IgD-negative memory B cell (primary cell): Measurements from ENCODE around the gene LY6G6D. TPM values are rescaled to one million over a fixed set of nuclear protein-coding genes. Genes with fewer than 3 reads are reported as not detected.
A peak's percentile ranks its signal among the peaks of the same experiment; 100 is the strongest.

Source experiments
- H3K27ac Mint-ChIP-seq, 3 donors: one replicate each; pipeline ENCODE4 v1.8.0; 2020 to 2022; ENCODE audit warnings: mild to moderate bottlenecking in 3 of 3, mixed read lengths in 3 of 3, moderate library complexity in 1 of 3
- H3K27me3 Mint-ChIP-seq: one replicate; pipeline ENCODE4 v1.8.0; 2021; ENCODE audit warnings: mixed read lengths
- H3K36me3 Mint-ChIP-seq: one replicate; pipeline ENCODE4 v1.8.0; 2020; ENCODE audit warnings: mild to moderate bottlenecking, mixed read lengths
- H3K4me1 Mint-ChIP-seq, 3 donors: one replicate each; pipeline ENCODE4 v1.8.0; 2020 to 2022; ENCODE audit warnings: mixed read lengths in 3 of 3, mild to moderate bottlenecking in 1 of 3
- H3K4me3 Mint-ChIP-seq, 4 donors: one replicate each; pipeline ENCODE4 v1.8.0; 2020 to 2022; ENCODE audit warnings: mild to moderate bottlenecking in 4 of 4, mixed read lengths in 4 of 4, moderate library complexity in 3 of 4
- H3K9me3 Mint-ChIP-seq, 3 donors: one replicate each; pipeline ENCODE4 v1.8.0; 2020 to 2021; ENCODE audit warnings: mixed read lengths in 3 of 3, mild to moderate bottlenecking in 1 of 3
- polyA plus RNA-seq: library from polyadenylated mRNA; unstranded; fragments of 300-500 nt; fragmentation: Illumina TruSeq; gene quantifications from one replicate; pipeline ENCODE4 v1.2.3, GENCODE V29; 2021

LY6G6D gene
- polyA plus RNA-seq, 1 donor from 2014 or later, result not detected

DNA sequence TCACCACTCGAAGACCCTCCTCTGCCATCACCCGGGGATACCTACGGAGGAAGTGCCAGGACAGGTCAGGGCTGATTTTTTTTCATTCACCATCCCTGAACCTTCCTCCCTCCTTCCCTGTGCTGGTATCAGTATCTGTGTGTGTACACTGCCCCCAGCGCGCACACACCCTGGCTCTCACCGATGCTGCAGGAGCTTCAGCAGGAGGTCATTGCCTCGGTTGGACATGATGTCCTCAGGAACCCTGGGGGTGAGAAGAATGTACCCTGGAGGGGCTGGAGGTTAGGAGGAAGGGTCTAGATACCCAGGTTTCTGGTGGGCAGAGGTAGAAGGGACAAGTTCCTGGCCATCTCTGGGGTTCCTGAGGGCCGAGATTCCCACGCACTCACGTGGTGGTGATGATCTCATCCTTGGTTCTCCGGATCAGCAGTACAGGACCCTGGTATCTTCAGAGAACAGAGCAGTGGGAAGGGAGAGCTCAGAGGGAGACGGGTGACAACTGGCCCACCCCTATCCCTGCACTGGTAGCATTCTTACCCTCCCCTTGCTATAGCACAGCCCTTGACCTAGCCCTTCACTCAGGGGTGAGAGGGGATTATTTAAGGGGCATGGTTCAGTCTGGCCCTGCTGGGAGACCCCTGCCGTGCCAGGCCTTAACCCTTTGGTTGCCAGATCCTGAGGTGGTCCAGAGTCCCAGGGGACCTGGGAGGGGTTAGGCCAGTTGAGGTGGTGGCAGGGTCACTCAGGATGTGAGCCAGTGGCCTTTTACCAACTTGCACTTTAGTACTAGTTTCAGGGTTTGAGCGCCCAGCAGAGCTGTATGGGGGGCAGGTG is 27.1 kb upstream of the LY6G6D start:
- H3K4me3 Mint-ChIP-seq, result peak overlapping the region in 2 of 4 donors; percentile 6 to 43

DNA sequence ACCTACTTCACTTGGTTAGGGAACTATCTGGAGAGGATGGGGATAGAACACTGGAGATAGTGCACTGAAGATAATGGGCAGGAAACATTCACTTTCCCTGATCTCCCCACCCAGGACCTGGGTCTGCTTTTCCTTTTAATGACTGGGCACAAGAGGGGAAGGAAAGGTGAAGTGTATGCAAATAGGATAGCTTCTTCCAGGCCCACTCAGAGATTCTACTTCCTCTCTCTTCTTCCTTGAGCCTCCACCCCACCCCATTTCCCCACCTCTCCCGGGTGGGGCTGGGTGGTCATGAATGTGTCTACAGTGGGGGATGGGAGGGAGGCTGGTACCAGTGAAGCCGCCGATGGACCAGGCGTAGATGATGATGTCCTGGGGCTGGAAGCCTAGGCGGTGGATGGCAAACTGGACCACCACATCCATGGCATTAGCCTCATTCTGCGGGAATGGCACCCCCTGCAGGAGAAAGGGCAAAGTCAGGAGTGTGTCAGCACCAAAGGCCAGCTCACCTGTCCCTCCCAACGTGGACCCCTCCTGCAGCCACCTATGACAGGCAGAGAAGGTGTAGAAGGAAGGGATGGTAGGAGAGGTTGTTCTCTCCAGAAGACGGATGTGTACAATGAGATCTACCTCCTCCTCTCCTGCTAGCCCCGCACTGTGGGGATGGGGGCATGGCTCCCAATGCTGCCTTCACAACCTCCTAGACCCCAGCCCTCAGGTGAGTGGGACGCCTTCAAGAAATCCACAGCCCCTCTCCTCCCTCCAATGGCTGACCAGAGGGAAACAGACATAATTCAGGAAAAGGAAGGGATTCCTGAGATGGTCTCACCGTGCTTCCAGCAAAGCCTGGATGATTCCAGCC is 25.7 kb upstream of the LY6G6D start:
- H3K4me3 Mint-ChIP-seq, result peak overlapping the region in 2 of 4 donors; percentile 46 to 47
- H3K9me3 Mint-ChIP-seq, result no peaks in the 10 kb centered on the region
- peaks cover 8 to 19% (median 17%) of the 10 kb centered on the region in 3 donors for H3K4me1 Mint-ChIP-seq
- peak overlapping the region in 1 of 3 donors; percentile 73 for H3K27ac Mint-ChIP-seq
- no peaks in the 10 kb centered on the region for H3K27me3 Mint-ChIP-seq
- H3K36me3 Mint-ChIP-seq, result no peaks in the 10 kb centered on the region

More for the DNA sequence above, 27.1 kb upstream of the LY6G6D start:
- Mint-ChIP-seq H3K4me1 (peaks cover 8 to 19% (median 17%) of the 10 kb centered on the region in 3 donors), H3K9me3 (no peaks in the 10 kb centered on the region), H3K27me3 (no peaks in the 10 kb centered on the region), H3K36me3 (no peaks in the 10 kb centered on the region), H3K27ac (no peak overlapping the region)

DNA sequence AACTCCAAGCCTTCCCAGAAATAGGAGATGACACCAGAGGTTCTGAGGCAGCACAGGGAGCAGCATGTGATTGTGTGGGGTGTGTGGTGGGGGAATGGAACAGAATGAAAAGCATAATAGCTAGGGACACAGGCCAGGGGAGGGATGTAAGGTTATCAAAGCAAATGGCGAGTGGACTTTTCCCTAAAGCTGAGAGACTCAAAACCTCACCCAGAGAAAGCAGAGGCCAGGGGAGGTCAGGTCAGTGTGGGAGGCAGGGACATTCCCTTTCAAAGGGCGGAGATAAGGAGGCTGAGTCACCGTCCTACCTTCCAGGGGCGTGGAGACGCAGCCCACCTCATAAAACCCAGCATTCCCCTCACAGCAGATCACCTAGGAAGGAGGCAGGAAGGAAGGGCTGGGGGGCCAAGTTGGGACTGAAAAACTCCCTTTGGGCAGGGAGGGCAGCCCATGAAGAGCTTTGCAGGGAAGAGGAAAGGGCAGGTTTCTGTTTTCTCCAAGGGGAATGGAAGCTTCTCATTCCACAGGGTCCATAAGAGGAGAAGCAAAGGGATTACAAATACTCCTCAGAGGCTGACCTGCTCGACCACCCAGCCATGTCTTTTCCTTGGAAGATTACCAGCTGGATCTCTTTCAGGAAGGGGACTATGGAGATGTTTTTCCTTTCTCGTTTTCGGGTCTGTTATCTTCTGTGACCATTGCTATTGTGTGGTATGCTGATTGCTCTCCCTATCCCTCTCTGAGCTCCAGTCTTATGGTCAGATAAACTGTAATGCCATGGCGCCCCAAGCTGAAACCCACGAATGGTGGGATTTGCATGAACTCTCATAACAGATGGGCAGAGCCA is 24.7 kb upstream of the LY6G6D start:
- Mint-ChIP-seq H3K36me3 (no peaks in the 10 kb centered on the region), H3K27ac (peak overlapping the region in 1 of 3 donors; percentile 71)

DNA sequence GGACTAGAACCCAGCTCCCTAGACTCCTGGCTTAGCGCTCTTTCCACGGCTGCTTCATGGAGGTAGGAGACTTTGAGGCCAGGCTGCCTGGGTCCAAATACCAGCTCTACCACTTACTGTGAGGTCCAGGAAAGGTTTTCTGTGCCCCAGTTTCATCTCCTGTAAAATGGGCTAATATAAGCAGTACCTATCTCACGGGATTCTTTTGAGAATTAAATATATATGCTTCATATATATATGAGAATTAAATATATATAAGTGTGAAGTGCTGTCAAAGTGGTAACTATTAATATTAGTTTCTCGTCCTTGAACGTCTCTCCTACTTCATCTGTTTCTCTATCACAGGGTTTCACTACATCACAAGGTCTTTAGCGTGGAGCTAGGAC is 24.1 kb upstream of the LY6G6D start:
- no peaks in the 10 kb centered on the region for H3K9me3 Mint-ChIP-seq
- H3K4me1 Mint-ChIP-seq, result peaks cover 8 to 19% (median 17%) of the 10 kb centered on the region in 3 donors
- H3K4me3 Mint-ChIP-seq, result no peak overlapping the region
- no peaks in the 10 kb centered on the region for H3K36me3 Mint-ChIP-seq
- no peaks in the 10 kb centered on the region for H3K27me3 Mint-ChIP-seq
- H3K27ac Mint-ChIP-seq, result no peak overlapping the region

More for the DNA sequence above, 24.7 kb upstream of the LY6G6D start:
- Mint-ChIP-seq H3K9me3 (no peaks in the 10 kb centered on the region), H3K27me3 (no peaks in the 10 kb centered on the region), H3K4me1 (peaks cover 8 to 19% (median 17%) of the 10 kb centered on the region in 3 donors), H3K4me3 (peak overlapping the region in 1 of 4 donors; percentile 3)

DNA sequence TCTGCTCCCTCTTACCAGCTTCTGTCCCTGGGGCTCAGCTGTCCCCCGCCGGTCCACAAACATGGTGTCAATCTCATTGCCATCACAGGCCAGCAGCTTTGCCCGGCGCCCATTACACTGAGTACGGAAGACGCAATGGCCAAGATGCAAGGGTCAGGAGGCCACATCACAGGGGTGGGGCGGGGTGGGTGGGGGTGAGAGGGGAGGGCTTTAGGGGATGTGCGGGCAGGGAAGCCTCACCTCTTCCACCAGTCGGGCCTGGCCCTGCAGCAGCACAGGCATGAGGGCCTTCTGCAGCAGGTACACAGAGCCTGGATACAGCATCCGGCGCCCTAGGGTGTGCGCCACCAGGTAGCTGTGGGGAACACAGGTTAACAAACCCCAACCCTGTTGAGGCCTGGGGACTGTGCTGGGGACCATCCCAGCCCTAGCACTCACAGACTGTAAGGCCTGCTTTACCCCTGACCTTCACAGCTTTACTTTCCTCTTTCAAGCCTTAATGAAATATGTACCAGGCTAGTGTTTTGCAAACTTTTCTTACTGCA is 23.5 kb upstream of the LY6G6D start:
- no peaks in the 10 kb centered on the region for H3K36me3 Mint-ChIP-seq
- H3K4me3 Mint-ChIP-seq, result no peak overlapping the region
- no peaks in the 10 kb centered on the region for H3K9me3 Mint-ChIP-seq
- H3K4me1 Mint-ChIP-seq, result peaks cover 8 to 19% (median 17%) of the 10 kb centered on the region in 3 donors
- no peak overlapping the region for H3K27ac Mint-ChIP-seq
- H3K27me3 Mint-ChIP-seq, result no peaks in the 10 kb centered on the region

DNA sequence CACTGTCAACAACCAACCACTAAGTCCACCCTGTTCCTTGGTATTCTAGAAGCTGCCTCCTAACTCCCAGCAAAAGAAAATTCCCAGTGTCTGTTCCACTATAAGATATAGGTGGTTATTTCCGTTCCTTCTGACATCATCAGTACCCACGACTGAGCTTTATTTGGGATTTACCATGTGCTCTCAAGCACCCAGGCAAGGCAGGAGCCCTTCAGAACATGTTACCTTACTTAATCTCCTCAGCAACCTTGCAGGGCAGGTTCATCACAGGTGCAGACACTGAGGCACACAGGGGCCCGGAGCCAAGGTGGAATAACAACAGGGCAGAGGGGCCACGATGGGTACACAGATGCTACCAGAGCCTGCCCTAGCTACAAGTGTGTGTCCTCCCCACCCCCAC is 22.8 kb upstream of the LY6G6D start:
- Mint-ChIP-seq H3K4me1 (peaks cover 8 to 18% (median 17%) of the 10 kb centered on the region in 3 donors), H3K9me3 (no peaks in the 10 kb centered on the region), H3K36me3 (no peaks in the 10 kb centered on the region), H3K27me3 (no peaks in the 10 kb centered on the region), H3K27ac (no peak overlapping the region), H3K4me3 (no peak overlapping the region)

DNA sequence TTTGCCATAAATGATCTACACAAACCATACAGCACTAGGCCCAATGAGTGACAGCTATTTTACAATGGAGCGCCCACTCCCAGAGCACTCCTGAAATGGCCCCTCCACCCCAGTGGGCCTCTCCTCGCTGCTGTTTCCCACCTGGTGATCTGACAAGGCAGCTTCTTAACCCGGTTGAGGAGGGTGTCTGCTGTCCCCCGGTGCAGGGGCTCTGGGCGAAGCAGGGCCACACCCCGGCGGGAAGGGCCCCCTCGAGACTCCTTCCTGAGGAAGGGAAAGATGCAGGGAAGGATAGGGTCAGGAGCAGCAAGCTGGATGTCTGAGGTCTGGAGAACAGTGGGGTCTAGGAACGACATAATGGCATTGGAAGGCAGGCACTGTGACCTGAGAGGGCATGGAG is 22.3 kb upstream of the LY6G6D start:
- no peaks in the 10 kb centered on the region for H3K9me3 Mint-ChIP-seq
- H3K27me3 Mint-ChIP-seq, result no peaks in the 10 kb centered on the region
- no peak overlapping the region for H3K4me3 Mint-ChIP-seq
- peak overlapping the region in 1 of 3 donors; percentile 35 for H3K27ac Mint-ChIP-seq
- H3K4me1 Mint-ChIP-seq, result peaks cover 8 to 17% (median 16%) of the 10 kb centered on the region in 3 donors
- no peaks in the 10 kb centered on the region for H3K36me3 Mint-ChIP-seq

DNA sequence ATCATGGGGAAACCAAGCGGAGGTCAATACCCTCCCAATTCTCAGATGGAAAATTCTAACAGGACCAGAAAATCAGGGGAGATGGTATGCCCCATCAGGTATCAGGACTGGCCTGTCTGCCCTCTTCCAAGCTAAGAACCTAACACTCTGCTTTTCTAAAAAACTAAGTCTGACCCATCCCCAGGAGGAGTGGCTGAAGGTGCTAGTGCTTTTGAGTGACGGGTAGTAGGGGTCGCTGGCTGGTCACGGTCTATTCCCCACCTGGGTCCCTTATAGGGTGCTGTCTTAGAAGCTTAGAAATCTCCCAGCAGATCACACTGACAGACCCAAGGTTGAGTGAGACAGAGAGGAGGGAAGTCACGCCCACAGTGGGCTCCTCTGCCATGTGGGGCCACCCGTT is 21.6 kb upstream of the LY6G6D start:
- Mint-ChIP-seq H3K4me3 (no peak overlapping the region), H3K27me3 (no peaks in the 10 kb centered on the region), H3K9me3 (no peaks in the 10 kb centered on the region), H3K4me1 (peaks cover 8 to 17% (median 15%) of the 10 kb centered on the region in 3 donors), H3K27ac (no peak overlapping the region), H3K36me3 (no peaks in the 10 kb centered on the region)

DNA sequence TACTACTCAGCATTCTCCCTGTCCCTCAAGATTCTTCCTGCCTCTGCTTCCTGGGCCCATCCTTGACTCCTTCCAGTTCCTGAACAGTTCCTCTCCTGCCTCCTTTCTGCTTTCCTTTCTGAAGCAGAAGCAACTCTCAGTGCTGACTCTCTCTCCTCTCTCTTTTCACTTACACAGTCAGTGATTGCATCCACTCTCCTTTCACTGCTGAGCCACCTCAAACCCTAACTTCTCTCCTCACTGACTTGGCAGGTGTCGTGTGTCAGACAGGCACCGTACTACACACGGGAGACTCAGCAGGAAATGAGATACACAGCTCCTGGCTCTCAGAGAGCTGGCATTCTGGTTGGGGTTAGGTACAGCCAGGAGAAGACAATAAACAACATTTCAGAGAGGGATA is 17.6 kb upstream of the LY6G6D start:
- no peaks in the 10 kb centered on the region for H3K9me3 Mint-ChIP-seq
- H3K4me1 Mint-ChIP-seq, result peaks cover 0 to 18% (median 9%) of the 10 kb centered on the region in 3 donors
- peak overlapping the region; percentile 1 to 39 (median 36) for H3K27ac Mint-ChIP-seq
- H3K36me3 Mint-ChIP-seq, result no peaks in the 10 kb centered on the region
- H3K4me3 Mint-ChIP-seq, result peak overlapping the region in 1 of 4 donors; percentile 41
- no peaks in the 10 kb centered on the region for H3K27me3 Mint-ChIP-seq

DNA sequence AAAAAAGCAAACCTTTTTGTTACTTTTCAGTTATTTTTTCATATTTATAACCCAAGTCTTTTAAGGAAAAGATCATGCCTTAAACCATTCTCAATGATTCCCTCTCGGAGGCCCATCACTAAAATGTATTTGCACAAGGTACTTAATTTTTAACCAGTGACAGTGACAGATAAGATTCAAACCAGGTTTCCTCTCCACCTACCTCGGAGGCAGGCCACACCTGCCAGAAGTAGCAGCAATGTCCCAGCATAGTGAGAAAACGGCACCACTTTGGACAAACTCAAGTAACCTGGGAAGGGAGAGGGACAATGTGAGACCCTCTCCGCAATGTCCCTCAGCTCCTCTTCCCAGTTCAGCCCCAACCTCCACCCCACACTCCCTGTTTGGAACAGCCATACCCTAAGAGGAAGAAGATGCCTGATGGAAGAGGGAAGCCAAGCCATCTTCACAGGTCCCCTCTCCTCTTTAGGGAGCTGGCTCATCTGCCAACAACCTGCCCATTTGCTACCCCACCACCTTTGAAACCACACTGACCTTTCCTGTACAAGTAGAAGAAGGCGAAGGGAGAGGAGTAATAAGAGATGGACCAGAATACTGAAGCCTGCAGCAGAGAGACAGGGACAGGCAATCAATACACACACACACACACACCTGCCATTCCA is 14.3 kb upstream of the LY6G6D start:
- H3K9me3 Mint-ChIP-seq, result no peaks in the 10 kb centered on the region
- H3K4me1 Mint-ChIP-seq, result peaks cover 5 to 22% (median 13%) of the 10 kb centered on the region in 3 donors
- no peaks in the 10 kb centered on the region for H3K27me3 Mint-ChIP-seq
- H3K27ac Mint-ChIP-seq, result peak overlapping the region in 2 of 3 donors; percentile 8 to 67
- peak overlapping the region; percentile 41 to 99 (median 84) for H3K4me3 Mint-ChIP-seq
- no peaks in the 10 kb centered on the region for H3K36me3 Mint-ChIP-seq

DNA sequence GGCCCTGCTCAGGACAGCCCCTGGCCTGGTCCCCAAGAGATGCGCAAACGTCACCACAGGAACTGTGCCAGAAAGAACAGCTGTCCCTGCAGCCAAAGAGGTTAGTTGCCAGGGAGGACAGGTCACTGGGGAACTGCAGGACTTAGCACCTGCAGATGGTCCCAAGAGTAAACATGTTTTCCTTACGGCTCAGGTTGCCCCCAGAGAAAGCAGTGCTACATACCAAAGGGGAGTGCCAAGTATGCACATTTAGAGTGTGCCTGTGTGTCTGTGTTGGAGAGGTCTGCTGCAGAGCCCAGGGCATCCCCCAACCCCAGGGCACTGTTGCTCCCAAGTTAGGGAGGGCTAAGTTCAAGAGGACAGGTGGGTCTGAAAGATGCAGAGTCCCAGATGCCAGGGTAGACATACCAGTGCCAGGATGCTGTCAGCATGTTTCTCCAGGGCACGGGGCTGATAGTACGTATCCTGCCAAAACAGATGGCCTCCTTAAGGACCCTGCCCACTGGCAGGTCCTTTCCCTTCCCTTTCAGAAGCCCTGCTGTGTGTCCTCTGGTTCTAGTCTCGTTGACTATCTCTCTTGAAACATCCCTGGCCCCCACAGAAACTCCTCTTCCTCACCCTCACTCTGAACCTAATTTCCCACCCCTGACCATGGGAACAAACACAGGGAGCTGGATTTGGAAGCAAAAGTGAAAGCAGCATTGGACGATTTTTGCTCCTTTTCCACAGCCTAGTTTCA is 13.3 kb upstream of the LY6G6D start:
- H3K36me3 Mint-ChIP-seq, result no peaks in the 10 kb centered on the region

DNA sequence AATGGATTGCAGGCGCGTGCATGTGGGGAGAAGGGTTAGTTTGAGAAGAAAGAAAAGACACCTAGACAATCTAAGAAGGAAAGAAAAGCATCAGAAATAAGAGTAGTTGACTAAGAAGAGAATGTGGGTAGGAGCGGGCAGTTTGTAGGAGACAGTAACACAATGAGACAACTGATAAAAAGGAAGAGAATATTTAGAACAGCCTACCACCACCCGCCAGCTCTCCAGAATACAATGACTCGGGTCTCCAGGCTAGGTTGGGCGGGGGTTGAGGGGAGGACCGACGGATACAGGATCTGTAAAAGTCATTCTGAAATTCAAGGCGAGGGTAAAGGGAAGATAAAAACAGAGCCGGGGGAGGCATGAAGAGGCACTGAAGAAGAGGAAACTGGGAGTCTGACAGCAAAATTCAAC is 12.7 kb upstream of the LY6G6D start:
- H3K27ac Mint-ChIP-seq, result peak overlapping the region; percentile 81 to 98 (median 98)
- H3K36me3 Mint-ChIP-seq, result no peaks in the 10 kb centered on the region
- peaks cover 5 to 22% (median 13%) of the 10 kb centered on the region in 3 donors for H3K4me1 Mint-ChIP-seq
- no peaks in the 10 kb centered on the region for H3K27me3 Mint-ChIP-seq
- H3K9me3 Mint-ChIP-seq, result no peaks in the 10 kb centered on the region
- H3K4me3 Mint-ChIP-seq, result peak overlapping the region; percentile 82 to 99 (median 98)

More for the DNA sequence above, 13.3 kb upstream of the LY6G6D start:
- Mint-ChIP-seq H3K27ac (peak overlapping the region; percentile 81 to 98 (median 98)), H3K27me3 (no peaks in the 10 kb centered on the region), H3K9me3 (no peaks in the 10 kb centered on the region), H3K4me1 (peaks cover 5 to 22% (median 13%) of the 10 kb centered on the region in 3 donors), H3K4me3 (peak overlapping the region; percentile 82 to 99 (median 98))
